ENCODE measurements around the gene ATP1A3. TPM values are rescaled to one million over a fixed set of nuclear protein-coding genes. Genes with fewer than 3 reads are reported as not detected.

ATP1A3 gene
- total and polyA plus RNA-seq, 2 of the 13 experiments (the other 11 are each of a cell fraction or from before 2014, with no cell fraction given) = 0.01 to 0.04 TPM

- TF ChIP-seq KIAA2018 (CRISPR knock-in tag; IDR thresholded peaks at IDR 0.05; ENCODE audit: borderline replicate concordance) (no peak), ARID2 (CRISPR knock-in tag; IDR thresholded peaks at IDR 0.05; ENCODE audit: borderline replicate concordance) (no peak), IRF1 (CRISPR knock-in tag; IDR thresholded peaks at IDR 0.05; ENCODE audit: low read depth) (no peak), YEATS4 (CRISPR knock-in tag; IDR thresholded peaks at IDR 0.05; ENCODE audit: borderline replicate concordance) (peak; percentile 55; the same call in 1 of the 2 replicates), ZIK1 (CRISPR knock-in tag; IDR thresholded peaks at IDR 0.05; ENCODE audit: borderline replicate concordance, low read depth) (0 out of 2 replicates have a peak, but pooled peaks have one; percentile 23), NPAS2 (CRISPR knock-in tag; IDR thresholded peaks at IDR 0.05; ENCODE audit: borderline replicate concordance) (no peak), HDAC6 (IDR thresholded peaks at IDR 0.05; ENCODE audit: low read depth, low read length) (no peak), ZNF792 (CRISPR knock-in tag; IDR thresholded peaks at IDR 0.05) (no peak), ZNF121 (CRISPR knock-in tag; IDR thresholded peaks at IDR 0.05) (peak; percentile 96), TCF12 (IDR thresholded peaks at IDR 0.05) (no peak), TCF12 (CRISPR knock-in tag; IDR thresholded peaks at IDR 0.05) (peak; percentile 65; the same call in 1 of the 2 replicates), PCBP2 (optimal IDR thresholded peaks at IDR 0.05; ENCODE audit: low read depth, low read length, poor library complexity, severe bottlenecking) (no peak), ZSCAN29 (CRISPR knock-in tag; conservative IDR thresholded peaks at IDR 0.05) (no peak), ZNF446 (CRISPR knock-in tag; IDR thresholded peaks at IDR 0.05) (no peak)
- TF ChIP-seq, protein P1, sequence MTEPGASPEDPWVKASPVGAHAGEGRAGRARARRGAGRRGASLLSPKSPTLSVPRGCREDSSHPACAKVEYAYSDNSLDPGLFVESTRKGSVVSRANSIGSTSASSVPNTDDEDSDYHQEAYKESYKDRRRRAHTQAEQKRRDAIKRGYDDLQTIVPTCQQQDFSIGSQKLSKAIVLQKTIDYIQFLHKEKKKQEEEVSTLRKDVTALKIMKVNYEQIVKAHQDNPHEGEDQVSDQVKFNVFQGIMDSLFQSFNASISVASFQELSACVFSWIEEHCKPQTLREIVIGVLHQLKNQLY (CRISPR knock-in tag; IDR thresholded peaks at IDR 0.05) = no peak
- TF ChIP-seq, protein P2, sequence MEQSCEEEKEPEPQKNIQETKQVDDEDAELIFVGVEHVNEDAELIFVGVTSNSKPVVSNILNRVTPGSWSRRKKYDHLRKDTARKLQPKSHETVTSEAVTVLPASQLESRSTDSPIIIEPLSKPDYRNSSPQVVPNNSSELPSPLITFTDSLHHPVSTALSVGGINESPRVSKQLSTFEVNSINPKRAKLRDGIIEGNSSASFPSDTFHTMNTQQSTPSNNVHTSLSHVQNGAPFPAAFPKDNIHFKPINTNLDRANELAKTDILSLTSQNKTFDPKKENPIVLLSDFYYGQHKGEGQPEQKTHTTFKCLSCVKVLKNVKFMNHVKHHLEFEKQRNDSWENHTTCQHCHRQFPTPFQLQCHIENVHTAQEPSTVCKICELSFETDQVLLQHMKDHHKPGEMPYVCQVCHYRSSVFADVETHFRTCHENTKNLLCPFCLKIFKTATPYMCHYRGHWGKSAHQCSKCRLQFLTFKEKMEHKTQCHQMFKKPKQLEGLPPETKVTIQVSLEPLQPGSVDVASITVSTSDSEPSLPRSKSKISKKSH (CRISPR knock-in tag; IDR thresholded peaks at IDR 0.05; ENCODE audit: borderline replicate concordance) = no peak
- TF ChIP-seq, protein P3, sequence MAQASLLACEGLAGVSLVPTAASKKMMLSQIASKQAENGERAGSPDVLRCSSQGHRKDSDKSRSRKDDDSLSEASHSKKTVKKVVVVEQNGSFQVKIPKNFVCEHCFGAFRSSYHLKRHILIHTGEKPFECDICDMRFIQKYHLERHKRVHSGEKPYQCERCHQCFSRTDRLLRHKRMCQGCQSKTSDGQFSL (CRISPR knock-in tag; IDR thresholded peaks at IDR 0.05) = no peak
Observed at GRCh38 chr19:41959056-41960053, 34.7 kb downstream of the ATP1A3 start, which contains the start of gene RABAC1 (continued).

Measured in HepG2 (cell line).